ENCODE results near the gene SSH3.

Gene SSH3

DNA sequence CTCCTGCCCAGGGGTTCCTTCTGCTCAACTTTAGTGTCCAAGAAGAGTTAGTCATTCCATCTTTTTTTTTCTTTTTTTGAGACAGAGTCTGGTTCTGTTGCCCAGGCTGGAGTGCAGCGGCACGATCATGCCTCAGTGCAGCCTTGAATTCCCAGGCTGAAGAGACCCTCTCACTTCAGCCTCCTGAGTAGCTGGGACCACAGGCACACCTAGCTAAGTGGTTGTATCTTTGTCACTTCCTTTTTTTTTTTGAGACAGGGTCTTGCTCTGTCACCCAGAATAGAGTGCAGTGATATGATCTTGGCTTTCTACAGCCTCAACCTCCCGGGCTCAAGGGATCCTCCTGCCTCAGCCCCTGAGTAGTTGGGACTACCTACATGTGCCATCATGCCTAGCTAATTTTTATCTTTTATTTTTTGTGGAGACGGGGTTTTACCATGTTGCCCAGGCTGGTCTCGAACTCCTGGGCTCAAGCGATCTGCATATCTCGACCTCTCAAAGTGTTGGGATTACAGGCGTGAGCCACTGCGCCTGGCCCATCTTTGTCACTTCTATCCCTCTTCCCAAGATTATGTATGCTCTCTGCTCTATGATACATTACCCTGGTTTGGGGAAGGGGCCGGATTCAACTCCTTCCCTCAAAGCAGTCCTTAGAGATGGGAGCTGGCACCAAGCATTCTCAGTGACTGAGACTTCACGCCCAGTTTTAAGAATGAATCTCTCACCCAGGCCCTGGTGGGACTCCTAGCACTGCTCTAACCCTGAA is 10.0 kb downstream of the SSH3 start:
- Histone ChIP-seq H3K9ac (ENCODE audit: low read length) (no peak overlapping the region), H3K4me3 (ENCODE audit: low read length) (no peak overlapping the region), H2AFZ (ENCODE audit: low read depth, low read length) (no peak overlapping the region), H3K36me3 (replicated peaks; ENCODE audit: low read depth, low read length) (no peaks in the 10 kb centered on the region), H4K20me1 (ENCODE audit: insufficient read depth, low read length) (no peaks in the 10 kb centered on the region), H3K27me3 (ENCODE audit: low read depth, low read length) (no peaks in the 10 kb centered on the region), H3K27ac (ENCODE audit: low read length) (no peak overlapping the region), H3K9me3 (ENCODE audit: insufficient read depth, low read length) (no peaks in the 10 kb centered on the region), H3K79me2 (ENCODE audit: low read length) (no peaks in the 10 kb centered on the region), H3K4me1 (ENCODE audit: low read length) (peaks cover 4% of the 10 kb centered on the region), H3K4me2 (ENCODE audit: low read length) (no peak overlapping the region)
- TF ChIP-seq, protein P1, sequence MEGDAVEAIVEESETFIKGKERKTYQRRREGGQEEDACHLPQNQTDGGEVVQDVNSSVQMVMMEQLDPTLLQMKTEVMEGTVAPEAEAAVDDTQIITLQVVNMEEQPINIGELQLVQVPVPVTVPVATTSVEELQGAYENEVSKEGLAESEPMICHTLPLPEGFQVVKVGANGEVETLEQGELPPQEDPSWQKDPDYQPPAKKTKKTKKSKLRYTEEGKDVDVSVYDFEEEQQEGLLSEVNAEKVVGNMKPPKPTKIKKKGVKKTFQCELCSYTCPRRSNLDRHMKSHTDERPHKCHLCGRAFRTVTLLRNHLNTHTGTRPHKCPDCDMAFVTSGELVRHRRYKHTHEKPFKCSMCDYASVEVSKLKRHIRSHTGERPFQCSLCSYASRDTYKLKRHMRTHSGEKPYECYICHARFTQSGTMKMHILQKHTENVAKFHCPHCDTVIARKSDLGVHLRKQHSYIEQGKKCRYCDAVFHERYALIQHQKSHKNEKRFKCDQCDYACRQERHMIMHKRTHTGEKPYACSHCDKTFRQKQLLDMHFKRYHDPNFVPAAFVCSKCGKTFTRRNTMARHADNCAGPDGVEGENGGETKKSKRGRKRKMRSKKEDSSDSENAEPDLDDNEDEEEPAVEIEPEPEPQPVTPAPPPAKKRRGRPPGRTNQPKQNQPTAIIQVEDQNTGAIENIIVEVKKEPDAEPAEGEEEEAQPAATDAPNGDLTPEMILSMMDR (IDR thresholded peaks at IDR 0.05; ENCODE audit: low read depth, low read length), result no peak
- TF ChIP-seq EZH2phosphoT487 (IDR thresholded peaks at IDR 0.05; ENCODE audit: low read depth), result no peak

DNA sequence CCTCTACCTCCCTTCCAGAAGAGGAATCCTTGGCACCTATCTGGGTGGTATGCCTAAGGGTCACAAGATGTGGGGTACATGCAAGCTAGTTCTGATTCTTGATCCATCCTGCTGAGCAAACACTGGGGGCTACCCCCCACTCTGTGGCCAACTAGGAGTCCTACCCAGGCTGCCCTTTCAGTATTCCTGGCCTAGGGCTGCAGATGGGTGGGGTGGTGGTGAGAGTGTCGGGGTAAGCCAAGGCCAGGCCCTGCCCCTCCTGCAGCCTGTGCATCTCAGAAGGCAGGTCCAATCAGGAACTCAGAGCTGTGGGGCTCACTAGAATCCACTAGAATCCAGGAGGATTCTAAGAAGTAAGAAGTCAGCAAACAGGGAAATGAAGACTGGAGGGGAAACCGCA is 10.9 kb downstream of the SSH3 start:
- Histone ChIP-seq H2AFZ (ENCODE audit: low read depth, low read length) (no peak overlapping the region), H3K9ac (ENCODE audit: low read length) (no peak overlapping the region), H3K79me2 (ENCODE audit: low read length) (no peaks in the 10 kb centered on the region), H3K4me1 (ENCODE audit: low read length) (peaks cover 8% of the 10 kb centered on the region), H3K4me2 (ENCODE audit: low read length) (no peak overlapping the region), H3K27ac (ENCODE audit: low read length) (no peak overlapping the region), H3K36me3 (replicated peaks; ENCODE audit: low read depth, low read length) (no peaks in the 10 kb centered on the region), H4K20me1 (ENCODE audit: insufficient read depth, low read length) (no peaks in the 10 kb centered on the region), H3K9me3 (ENCODE audit: insufficient read depth, low read length) (no peaks in the 10 kb centered on the region), H3K4me3 (ENCODE audit: low read length) (no peak overlapping the region), H3K27me3 (ENCODE audit: low read depth, low read length) (no peaks in the 10 kb centered on the region)
- TF ChIP-seq, protein P1 (IDR thresholded peaks at IDR 0.05; ENCODE audit: low read depth, low read length), result no peak
- TF ChIP-seq EZH2phosphoT487 (IDR thresholded peaks at IDR 0.05; ENCODE audit: low read depth), result no peak

GRCh38 chr11:67315325-67315909 is 12.1 kb downstream of the SSH3 start:
- no peaks in the 10 kb centered on the region for H3K36me3 ChIP-seq (replicated peaks; ENCODE audit: low read depth, low read length)
- no peaks in the 10 kb centered on the region for H3K79me2 ChIP-seq (ENCODE audit: low read length)
- H4K20me1 ChIP-seq (ENCODE audit: insufficient read depth, low read length), result no peaks in the 10 kb centered on the region
- TF ChIP-seq EZH2phosphoT487 (IDR thresholded peaks at IDR 0.05; ENCODE audit: low read depth), result no peak
- TF ChIP-seq, protein P1 (IDR thresholded peaks at IDR 0.05; ENCODE audit: low read depth, low read length), result no peak
- H3K27me3 ChIP-seq (ENCODE audit: low read depth, low read length), result no peaks in the 10 kb centered on the region
- H3K4me3 ChIP-seq (ENCODE audit: low read length), result no peak overlapping the region
- no peaks in the 10 kb centered on the region for H3K9me3 ChIP-seq (ENCODE audit: insufficient read depth, low read length)
- H3K9ac ChIP-seq (ENCODE audit: low read length), result no peak overlapping the region
- H3K4me2 ChIP-seq (ENCODE audit: low read length), result no peak overlapping the region
- no peak overlapping the region for H3K27ac ChIP-seq (ENCODE audit: low read length)
- H3K4me1 ChIP-seq (ENCODE audit: low read length), result peaks cover 8% of the 10 kb centered on the region
- no peak overlapping the region for H2AFZ ChIP-seq (ENCODE audit: low read depth, low read length)

- peaks cover 8% of the 10 kb centered on the region for H3K4me1 ChIP-seq (ENCODE audit: low read length)
- peak overlapping the region; percentile 81 for H3K4me2 ChIP-seq (ENCODE audit: low read length)
- peak overlapping the region; percentile 67 for H2AFZ ChIP-seq (ENCODE audit: low read depth, low read length)
- H3K79me2 ChIP-seq (ENCODE audit: low read length), result no peaks in the 10 kb centered on the region
- peak overlapping the region; percentile 66 for H3K9ac ChIP-seq (ENCODE audit: low read length)
- H3K27me3 ChIP-seq (ENCODE audit: low read depth, low read length), result no peaks in the 10 kb centered on the region
- no peaks in the 10 kb centered on the region for H3K9me3 ChIP-seq (ENCODE audit: insufficient read depth, low read length)
- H3K4me3 ChIP-seq (ENCODE audit: low read length), result peak overlapping the region; percentile 78
- no peaks in the 10 kb centered on the region for H3K36me3 ChIP-seq (replicated peaks; ENCODE audit: low read depth, low read length)
- H3K27ac ChIP-seq (ENCODE audit: low read length), result peak overlapping the region; percentile 78
- TF ChIP-seq, protein P1 (IDR thresholded peaks at IDR 0.05; ENCODE audit: low read depth, low read length), result no peak
- TF ChIP-seq EZH2phosphoT487 (IDR thresholded peaks at IDR 0.05; ENCODE audit: low read depth), result no peak
- no peaks in the 10 kb centered on the region for H4K20me1 ChIP-seq (ENCODE audit: insufficient read depth, low read length)
Measured at GRCh38 chr11:67316882-67317204, 13.5 kb downstream of the SSH3 start.
